Pulmonary artery endothelial cell (primary cell): ENCODE measurements around the gene ASCC3. TPM values are rescaled to one million over a fixed set of nuclear protein-coding genes. Genes with fewer than 3 reads are reported as not detected.

Experiments used
- DNase-seq: peaks from one replicate; pipeline ENCODE4 v3.0.0-alpha.2; 2011; ENCODE audit warnings: low read depth, low spot score
- total RNA-seq: library from RNA; depleted of rRNA; stranded (reverse); fragments of >200 nt; gene quantifications from 2 replicates; pipeline ENCODE4 v1.2.3, GENCODE V29; 2014

ASCC3 gene, protein sequence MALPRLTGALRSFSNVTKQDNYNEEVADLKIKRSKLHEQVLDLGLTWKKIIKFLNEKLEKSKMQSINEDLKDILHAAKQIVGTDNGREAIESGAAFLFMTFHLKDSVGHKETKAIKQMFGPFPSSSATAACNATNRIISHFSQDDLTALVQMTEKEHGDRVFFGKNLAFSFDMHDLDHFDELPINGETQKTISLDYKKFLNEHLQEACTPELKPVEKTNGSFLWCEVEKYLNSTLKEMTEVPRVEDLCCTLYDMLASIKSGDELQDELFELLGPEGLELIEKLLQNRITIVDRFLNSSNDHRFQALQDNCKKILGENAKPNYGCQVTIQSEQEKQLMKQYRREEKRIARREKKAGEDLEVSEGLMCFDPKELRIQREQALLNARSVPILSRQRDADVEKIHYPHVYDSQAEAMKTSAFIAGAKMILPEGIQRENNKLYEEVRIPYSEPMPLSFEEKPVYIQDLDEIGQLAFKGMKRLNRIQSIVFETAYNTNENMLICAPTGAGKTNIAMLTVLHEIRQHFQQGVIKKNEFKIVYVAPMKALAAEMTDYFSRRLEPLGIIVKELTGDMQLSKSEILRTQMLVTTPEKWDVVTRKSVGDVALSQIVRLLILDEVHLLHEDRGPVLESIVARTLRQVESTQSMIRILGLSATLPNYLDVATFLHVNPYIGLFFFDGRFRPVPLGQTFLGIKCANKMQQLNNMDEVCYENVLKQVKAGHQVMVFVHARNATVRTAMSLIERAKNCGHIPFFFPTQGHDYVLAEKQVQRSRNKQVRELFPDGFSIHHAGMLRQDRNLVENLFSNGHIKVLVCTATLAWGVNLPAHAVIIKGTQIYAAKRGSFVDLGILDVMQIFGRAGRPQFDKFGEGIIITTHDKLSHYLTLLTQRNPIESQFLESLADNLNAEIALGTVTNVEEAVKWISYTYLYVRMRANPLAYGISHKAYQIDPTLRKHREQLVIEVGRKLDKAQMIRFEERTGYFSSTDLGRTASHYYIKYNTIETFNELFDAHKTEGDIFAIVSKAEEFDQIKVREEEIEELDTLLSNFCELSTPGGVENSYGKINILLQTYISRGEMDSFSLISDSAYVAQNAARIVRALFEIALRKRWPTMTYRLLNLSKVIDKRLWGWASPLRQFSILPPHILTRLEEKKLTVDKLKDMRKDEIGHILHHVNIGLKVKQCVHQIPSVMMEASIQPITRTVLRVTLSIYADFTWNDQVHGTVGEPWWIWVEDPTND (N-terminal part only)
- 74.1 and 100 TPM in 2 replicates for total RNA-seq

GRCh38 chr6:100880853-100881706 is at the start of gene ASCC3:
Gene ASCC3 (minus strand): TSS chr6:100881329. CDS start chr6:100867997, 13,332 bp downstream.
- DNase-seq: peak; percentile 65

DNA sequence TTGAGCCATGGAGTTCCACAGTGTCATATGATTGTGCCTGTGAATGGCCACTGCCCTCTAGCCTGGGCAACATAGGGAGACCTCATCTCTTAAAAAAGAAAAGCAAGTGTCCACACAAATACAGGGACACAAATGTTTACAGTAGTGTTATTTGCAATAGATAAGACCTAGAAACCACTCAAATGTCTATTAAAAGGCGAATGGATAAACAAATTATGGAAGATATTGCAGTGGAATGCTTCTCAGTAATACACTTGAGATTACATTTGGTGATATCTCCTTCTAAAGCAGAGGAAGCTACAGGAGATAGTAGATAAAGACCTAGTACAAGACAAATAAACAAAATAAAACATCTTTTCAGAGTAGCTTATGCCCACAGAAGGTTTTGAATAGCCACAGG is 44.6 kb upstream of the ASCC3 start:
- DNase-seq: no peak

DNA sequence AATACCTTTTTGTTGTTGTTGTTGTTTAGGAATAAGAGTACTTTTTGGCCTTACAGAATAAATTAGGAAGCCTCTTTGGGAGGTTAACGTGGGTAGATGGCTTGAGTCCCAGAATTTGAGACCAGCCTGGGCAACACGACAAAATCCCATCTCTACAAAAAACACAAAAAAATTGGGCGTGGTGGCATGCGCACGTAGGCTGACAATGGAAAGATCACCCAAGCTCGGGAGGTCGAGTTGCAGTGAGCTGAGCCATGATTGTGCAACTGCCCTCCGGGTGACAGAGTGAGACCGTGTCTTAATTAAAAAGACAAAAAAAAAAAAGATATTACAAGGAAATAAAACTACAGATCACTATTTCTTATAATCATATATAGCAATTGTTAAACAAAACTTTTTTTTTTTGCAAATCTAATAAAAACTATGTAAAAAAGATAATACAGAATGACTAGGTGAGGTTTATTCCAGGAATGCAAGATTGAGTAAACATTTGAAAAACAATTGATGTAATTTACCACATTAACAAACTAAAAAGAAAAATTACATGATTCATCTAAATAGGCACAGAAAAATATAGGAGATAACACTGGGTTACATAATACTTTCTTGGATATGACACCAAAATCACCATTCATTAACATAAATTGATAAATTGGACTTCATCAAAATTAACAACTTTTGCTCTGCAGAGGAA is 43.6 kb upstream of the ASCC3 start:
- no peak for DNase-seq

- DNase-seq: no peak
Observed at GRCh38 chr6:100923481-100924165, 42.5 kb upstream of the ASCC3 start.

- no peak for DNase-seq
Observed at GRCh38 chr6:100920028-100920605, 39.0 kb upstream of the ASCC3 start.

DNA sequence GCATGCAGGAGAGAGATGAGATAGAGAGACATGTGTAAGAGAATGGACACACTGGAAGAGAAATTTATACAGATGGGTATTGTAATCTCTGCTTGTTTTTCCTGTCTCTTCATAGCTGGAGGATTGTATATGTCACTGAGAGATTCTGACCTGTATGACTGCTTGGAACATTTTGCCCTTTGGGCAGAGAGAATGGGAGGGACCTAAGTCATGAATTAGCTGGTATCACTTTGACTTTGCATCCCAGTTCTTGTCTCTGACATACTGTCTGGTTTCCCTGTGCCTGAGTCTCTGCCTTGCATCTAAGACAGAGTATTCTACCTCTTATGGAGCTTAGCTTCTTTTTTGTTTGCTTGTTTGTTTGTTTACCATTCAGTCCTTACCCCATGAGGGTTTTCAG is 37.0 kb upstream of the ASCC3 start:
- DNase-seq: no peak

DNA sequence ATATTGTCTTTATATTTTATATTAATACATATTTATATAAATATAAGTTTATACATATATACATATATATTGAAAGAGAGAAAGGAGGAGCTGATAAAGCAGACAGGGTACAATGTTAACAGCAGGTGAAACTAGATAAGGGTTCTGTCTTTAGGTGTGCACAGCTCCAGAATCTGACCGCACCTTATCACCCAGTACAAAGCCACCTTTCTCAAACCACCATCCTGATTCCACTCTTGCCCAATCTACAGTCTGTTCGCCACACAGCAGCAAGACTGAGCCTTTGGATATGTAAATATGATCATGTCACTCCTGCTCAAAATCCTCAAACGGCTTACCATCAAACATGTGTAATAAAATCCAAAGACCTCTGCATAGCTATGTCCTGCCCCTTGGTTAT is 34.7 kb upstream of the ASCC3 start:
- no peak for DNase-seq

DNA sequence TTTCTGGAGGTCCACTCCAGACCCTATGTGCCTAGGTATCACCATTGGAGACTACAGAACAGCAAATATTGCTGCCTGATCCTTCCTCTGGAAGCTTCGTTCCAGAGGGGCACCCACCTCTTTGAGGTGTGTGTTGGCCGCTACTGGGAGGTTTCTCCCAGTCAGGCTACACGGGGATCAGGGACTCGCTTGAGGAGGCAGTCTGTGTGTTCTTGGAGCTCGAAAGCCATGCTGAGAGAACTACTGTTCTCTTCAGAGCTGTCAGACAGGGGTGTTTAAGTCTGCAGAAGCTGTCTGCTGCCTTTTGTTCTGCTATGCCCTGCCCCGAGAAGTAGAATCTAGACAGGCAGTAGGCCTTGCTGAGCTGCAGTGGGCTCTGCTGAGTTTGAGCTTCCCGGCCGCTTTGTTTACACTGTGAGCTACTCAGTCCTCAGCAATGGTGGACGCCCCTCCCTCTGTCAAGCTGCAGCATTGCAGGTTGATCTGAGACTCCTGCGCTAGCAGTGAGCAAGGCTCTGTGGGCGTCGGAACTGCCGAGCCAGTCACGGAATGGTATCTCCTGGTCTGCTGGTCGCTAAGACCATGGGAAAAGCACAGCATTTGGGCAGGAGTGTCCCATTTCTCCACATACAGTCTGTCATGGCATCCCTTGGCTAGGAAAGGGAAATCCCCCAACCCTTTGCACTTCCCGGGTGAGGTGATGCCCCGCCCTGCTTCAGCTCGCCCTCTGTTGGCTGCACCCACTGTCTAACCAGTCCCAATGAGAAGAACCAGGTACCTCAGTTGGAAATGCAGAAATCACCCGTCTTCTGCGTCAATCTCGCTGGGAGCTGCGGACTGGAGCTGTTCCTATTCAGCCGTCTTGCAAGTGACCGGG is 32.5 kb upstream of the ASCC3 start:
- no peak for DNase-seq

DNA sequence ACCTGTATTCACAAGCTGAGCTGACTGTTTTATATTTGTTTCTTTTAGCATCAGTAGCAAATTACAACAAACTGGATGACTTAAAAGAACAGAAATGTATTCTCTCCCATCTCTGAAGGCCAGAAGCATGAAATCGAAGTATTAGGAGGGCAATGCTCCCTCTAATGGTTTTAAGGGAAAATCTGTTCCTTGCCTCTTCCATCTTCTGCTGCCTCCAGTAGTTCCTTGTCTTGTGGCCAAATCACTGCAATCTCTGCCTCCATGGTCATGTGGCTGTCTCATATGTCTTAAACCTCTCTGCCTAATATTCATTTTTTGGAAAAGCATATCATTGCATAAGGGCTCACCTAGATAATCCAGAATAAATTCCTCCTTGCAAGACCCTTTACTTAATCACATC is 25.2 kb upstream of the ASCC3 start:
- DNase-seq: no peak

GRCh38 chr6:100905067-100905466 is 23.9 kb upstream of the ASCC3 start:
- no peak for DNase-seq

- no peak for DNase-seq
Observed at GRCh38 chr6:100904316-100904715, 23.2 kb upstream of the ASCC3 start.

DNA sequence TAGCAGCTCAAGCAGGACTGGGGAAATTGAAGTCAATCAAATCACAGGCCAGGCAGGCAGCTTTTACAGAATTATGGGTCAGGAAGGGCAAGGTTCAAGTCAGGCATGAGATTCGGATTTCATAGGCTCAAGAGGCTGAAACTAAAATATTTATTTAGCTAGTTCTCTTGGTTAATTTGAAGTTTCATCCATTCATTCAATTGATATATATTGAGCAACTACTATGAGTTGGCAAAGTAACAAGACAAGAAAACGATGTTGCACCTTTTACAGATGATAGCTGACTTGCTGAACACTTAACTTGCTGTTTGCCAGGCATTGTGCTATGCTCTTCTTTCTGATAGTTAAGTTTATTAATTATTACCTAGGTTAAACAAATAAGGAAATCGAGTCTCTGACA is 20.5 kb upstream of the ASCC3 start:
- no peak for DNase-seq

DNA sequence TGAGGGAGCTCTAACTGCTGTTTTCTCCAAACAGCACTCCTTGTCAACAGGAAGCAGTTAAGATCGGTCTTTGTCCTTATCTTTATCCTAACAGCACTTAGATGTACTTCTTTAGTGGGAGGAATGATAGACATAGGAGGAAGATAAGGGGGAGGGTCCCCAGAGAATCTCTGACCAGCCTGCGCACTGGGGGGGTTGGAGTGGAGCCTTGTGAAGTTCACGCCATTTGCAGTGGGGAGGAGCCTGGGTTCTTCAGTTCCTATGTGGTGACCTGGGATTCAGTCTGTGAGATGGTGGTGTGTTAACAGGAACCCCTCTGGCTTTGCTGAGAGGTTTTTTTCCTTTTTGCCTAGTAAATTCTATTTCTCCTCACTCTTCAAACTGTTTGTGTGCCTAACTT is 18.1 kb upstream of the ASCC3 start:
- no peak for DNase-seq

GRCh38 chr6:100897671-100898070 is 16.5 kb upstream of the ASCC3 start:
- DNase-seq: no peak

- no peak for DNase-seq
Observed at GRCh38 chr6:100893743-100894142, 12.6 kb upstream of the ASCC3 start.

GRCh38 chr6:100892693-100893092 is 11.6 kb upstream of the ASCC3 start:
- DNase-seq: no peak

DNA sequence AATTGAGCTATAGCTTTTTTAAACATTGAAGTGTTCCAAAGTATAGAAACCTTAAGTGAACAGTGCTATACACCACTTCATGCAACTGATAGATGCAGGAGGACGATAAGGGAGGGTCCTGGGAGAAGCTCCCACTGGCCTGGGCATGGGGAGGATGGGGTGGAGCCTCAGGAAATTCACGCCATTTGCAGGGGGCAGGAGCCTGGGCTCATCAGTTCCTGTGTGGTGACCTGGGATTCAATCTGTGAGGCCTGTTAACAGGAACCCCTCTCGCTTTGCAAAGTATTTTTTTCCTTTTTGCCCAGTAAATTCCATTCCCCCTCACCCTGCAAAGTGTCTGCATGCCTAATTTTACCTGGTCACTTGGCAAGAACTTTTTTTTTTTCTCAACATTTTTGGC is 11.0 kb upstream of the ASCC3 start:
- no peak for DNase-seq

- no peak for DNase-seq
Observed at GRCh38 chr6:100891079-100891478, 9.9 kb upstream of the ASCC3 start.
